OCI-LY7 (cell line): ENCODE measurements around the gene MGME1. TPM values are rescaled to one million over a fixed set of nuclear protein-coding genes. Genes with fewer than 3 reads are reported as not detected.

Experiments
- Bru-seq: library from RNA; stranded (reverse); fragments of 400-500 nt; gene quantifications from one replicate; lab custom pipeline; 2021; lab: Mats Ljungman, UMichigan
- BruChase-seq, 2 experiments: library from RNA; stranded (reverse); fragments of 400-500 nt; gene quantifications; one replicate each; lab custom pipeline; 2021; lab: Mats Ljungman, UMichigan
- BruUV-seq: library from RNA; stranded (reverse); fragments of 400-500 nt; replicated peaks from 2 replicates; lab custom pipeline; 2021; lab: Mats Ljungman, UMichigan
- CTCF ChIA-PET: fragments of 300-600 bp; sonication (Branson Sonifier 250); formaldehyde crosslinking; loops from one replicate; lab custom pipeline; 2022; ENCODE audit warnings: antibody characterized with exemption; ENCODE audit not compliant: unreplicated experiment; lab: Charles Lee
- POLR2A ChIA-PET: fragments of 300-600 bp; sonication (Branson Sonifier 250); formaldehyde crosslinking; loops from one replicate; lab custom pipeline; 2022; ENCODE audit warnings: antibody characterized with exemption; lab: Charles Lee
- DNase-seq: peaks from one replicate; pipeline ENCODE4 v3.0.0-alpha.2; 2015; ENCODE audit warnings: low spot score
- H2AFZ ChIP-seq: fragments of 200-600 bp; sonication (generic), shearing (Covaris generic); 2 replicates; pipeline ENCODE4 v1.6.1; 2014; ENCODE audit warnings: mild to moderate bottlenecking, antibody characterized with exemption, low read length, moderate library complexity
- H3K27ac ChIP-seq: fragments of 200-600 bp; sonication (generic); 2 replicates; pipeline ENCODE4 v1.5.1; 2014; ENCODE audit warnings: mixed run types, low read depth, mild to moderate bottlenecking, moderate library complexity, low read length, inconsistent platforms; ENCODE audit not compliant: poor library complexity, severe bottlenecking
- H3K36me3 ChIP-seq: fragments of 200-600 bp; sonication (generic); 2 replicates; pipeline ENCODE4 v1.6.1; 2014; ENCODE audit warnings: mild to moderate bottlenecking, antibody characterized with exemption, low read length, moderate library complexity, mixed read lengths; ENCODE audit not compliant: insufficient read depth
- H3K4me1 ChIP-seq: fragments of 200-600 bp; sonication (generic); 2 replicates; pipeline ENCODE4 v1.5.1; 2014; ENCODE audit warnings: mild to moderate bottlenecking, low read length; ENCODE audit not compliant: insufficient read depth, poor library complexity, severe bottlenecking
- H3K4me2 ChIP-seq: fragments of 200-600 bp; sonication (generic); 2 replicates; pipeline ENCODE4 v1.6.1; 2014; ENCODE audit warnings: mild to moderate bottlenecking, low read length
- H3K4me3 ChIP-seq: fragments of 200-600 bp; sonication (generic); 2 replicates; pipeline ENCODE4 v1.5.1; 2014; ENCODE audit warnings: mild to moderate bottlenecking, low read depth, low read length; ENCODE audit not compliant: poor library complexity, severe bottlenecking
- H3K79me2 ChIP-seq: fragments of 200-600 bp; sonication (generic); 2 replicates; pipeline ENCODE4 v1.6.1; 2016; ENCODE audit warnings: low read depth, mild to moderate bottlenecking, low read length, moderate library complexity, mixed read lengths; ENCODE audit not compliant: insufficient read depth
- H3K9me2 ChIP-seq: fragments of 200-600 bp; sonication (generic); 2 replicates; pipeline ENCODE4 v1.6.1; 2016; ENCODE audit warnings: mild to moderate bottlenecking, low read length, mixed read lengths; ENCODE audit not compliant: insufficient read depth
- H3K9me3 ChIP-seq: fragments of 200-600 bp; sonication (generic); 2 replicates; pipeline ENCODE4 v1.6.1; 2014; ENCODE audit warnings: mild to moderate bottlenecking, mixed run types, low read length, mixed read lengths
- H4K20me1 ChIP-seq: fragments of 200-600 bp; sonication (generic); 2 replicates; pipeline ENCODE4 v1.6.1; 2014; ENCODE audit warnings: mild to moderate bottlenecking, antibody characterized with exemption, low read length, moderate library complexity, mixed read lengths; ENCODE audit not compliant: insufficient read depth
- EZH2phosphoT487 ChIP-seq: fragments of 200-600 bp; sonication (generic); IDR thresholded peaks from 2 replicates; pipeline ENCODE4 v1.6.1; 2018; ENCODE audit warnings: low read depth, borderline replicate concordance, mild to moderate bottlenecking, mixed run types, antibody characterized with exemption, low read length, moderate library complexity, mixed read lengths
- intact Hi-C: fragments of 100-400 bp; cut with micrococcal nuclease; formaldehyde crosslinking; loops from one replicate; pipeline ENCODE4 v1.10.0; 2022; ENCODE audit not compliant: unreplicated experiment
- long read RNA-seq: library from polyadenylated mRNA; stranded (forward); transcript quantifications from one replicate; pipeline ENCODE4 v2.0.0, GENCODE V29; 2022
- total RNA-seq, 2 experiments: library from RNA; depleted of rRNA in 1 of 2; stranded (reverse); fragments of >200 nt in 1 of 2; shearing (Covaris generic) in 1 of 2; gene quantifications; 2 replicates each; pipeline ENCODE4 v1.2.3, GENCODE V29; 2014 to 2022
- TF ChIP-seq, protein P1 (sequence below): fragments of 200-600 bp; sonication (generic); conservative IDR thresholded peaks from 2 replicates; pipeline ENCODE4 v1.5.1; 2014; ENCODE audit warnings: mild to moderate bottlenecking, antibody characterized with exemption, low read length, moderate library complexity, mixed read lengths

The MGME1 gene, protein sequence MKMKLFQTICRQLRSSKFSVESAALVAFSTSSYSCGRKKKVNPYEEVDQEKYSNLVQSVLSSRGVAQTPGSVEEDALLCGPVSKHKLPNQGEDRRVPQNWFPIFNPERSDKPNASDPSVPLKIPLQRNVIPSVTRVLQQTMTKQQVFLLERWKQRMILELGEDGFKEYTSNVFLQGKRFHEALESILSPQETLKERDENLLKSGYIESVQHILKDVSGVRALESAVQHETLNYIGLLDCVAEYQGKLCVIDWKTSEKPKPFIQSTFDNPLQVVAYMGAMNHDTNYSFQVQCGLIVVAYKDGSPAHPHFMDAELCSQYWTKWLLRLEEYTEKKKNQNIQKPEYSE
- total RNA-seq (2014; rRNA removed; shearing (Covaris generic)) (46.6 and 47.8 TPM in 2 replicates), total RNA-seq (2022) (75.6 and 80.1 TPM in 2 replicates), Bru-seq, nascent RNA (percentile 97 among the genes with signal in this experiment), BruChase-seq, experiment 1, labeled RNA remaining after a 6-hour chase (percentile 96 among the genes with signal in this experiment), BruChase-seq, experiment 2, labeled RNA remaining after a 2-hour chase (percentile 97 among the genes with signal in this experiment)
- long read RNA-seq, transcript MGME1-203 (5 exons, 2,336 nt) = major isoform, 54 of 129 reads
- long read RNA-seq, transcript MGME1-205 (3 exons, 740 nt) = minor isoform, 8 of 129 reads
- long read RNA-seq, partial matches to known transcripts = 32 of 129 reads
- long read RNA-seq, other reads (novel, unspliced or antisense) = 30 of 129 reads

- CTCF ChIA-PET = no interaction called here
These were observed at the start of gene MGME1, which contains the start of gene SNX5 for GRCh38 chr20:17968366-17969277. Gene MGME1 (plus strand): TSS chr20:17969018. CDS start chr20:17969860, 842 bp downstream. Gene SNX5 (minus strand): TSS chr20:17968794. CDS start chr20:17968425, 369 bp downstream.

GRCh38 chr20:17919149-17919548, 49.7 kb upstream of the MGME1 start:
- Histone ChIP-seq H4K20me1 (no peaks in the 10 kb centered on the region), H3K9me3 (no peaks in the 10 kb centered on the region), H3K9me2 (no peaks in the 10 kb centered on the region), H3K4me1 (no peaks in the 10 kb centered on the region), H2AFZ (no peak overlapping the region), H3K4me3 (no peak overlapping the region), H3K79me2 (no peaks in the 10 kb centered on the region), H3K4me2 (no peak overlapping the region), H3K36me3 (no peaks in the 10 kb centered on the region), H3K27ac (no peak overlapping the region)
- no peak for DNase-seq
- TF ChIP-seq EZH2phosphoT487 = no peak
- TF ChIP-seq, protein P1, sequence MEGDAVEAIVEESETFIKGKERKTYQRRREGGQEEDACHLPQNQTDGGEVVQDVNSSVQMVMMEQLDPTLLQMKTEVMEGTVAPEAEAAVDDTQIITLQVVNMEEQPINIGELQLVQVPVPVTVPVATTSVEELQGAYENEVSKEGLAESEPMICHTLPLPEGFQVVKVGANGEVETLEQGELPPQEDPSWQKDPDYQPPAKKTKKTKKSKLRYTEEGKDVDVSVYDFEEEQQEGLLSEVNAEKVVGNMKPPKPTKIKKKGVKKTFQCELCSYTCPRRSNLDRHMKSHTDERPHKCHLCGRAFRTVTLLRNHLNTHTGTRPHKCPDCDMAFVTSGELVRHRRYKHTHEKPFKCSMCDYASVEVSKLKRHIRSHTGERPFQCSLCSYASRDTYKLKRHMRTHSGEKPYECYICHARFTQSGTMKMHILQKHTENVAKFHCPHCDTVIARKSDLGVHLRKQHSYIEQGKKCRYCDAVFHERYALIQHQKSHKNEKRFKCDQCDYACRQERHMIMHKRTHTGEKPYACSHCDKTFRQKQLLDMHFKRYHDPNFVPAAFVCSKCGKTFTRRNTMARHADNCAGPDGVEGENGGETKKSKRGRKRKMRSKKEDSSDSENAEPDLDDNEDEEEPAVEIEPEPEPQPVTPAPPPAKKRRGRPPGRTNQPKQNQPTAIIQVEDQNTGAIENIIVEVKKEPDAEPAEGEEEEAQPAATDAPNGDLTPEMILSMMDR = no peak
- intact Hi-C loops = no loop called here
- no TSS peak for BruUV-seq
- CTCF ChIA-PET = no interaction called here
- POLR2A ChIA-PET = interaction anchor here (1.0 kb wide), 1 partner anchor 37 kb away, joined by 8 read pairs; no protein-coding TSS in a partner anchor

More at GRCh38 chr20:17968366-17969277, at the start of gene MGME1, which contains the start of gene SNX5:
- Histone ChIP-seq H4K20me1 (peaks cover 51% of the 10 kb centered on the region), H3K36me3 (peaks cover 81% of the 10 kb centered on the region), H2AFZ (peak within 1 kb of the TSS; percentile 31; the same call in 1 of the 2 replicates), H3K4me2 (peak within 1 kb of the TSS; percentile 94), H3K79me2 (peaks cover 96% of the 10 kb centered on the region), H3K4me1 (peaks cover 25% of the 10 kb centered on the region), H3K27ac (peak within 1 kb of the TSS; percentile 95), H3K9me2 (no peaks in the 10 kb centered on the region), H3K9me3 (no peaks in the 10 kb centered on the region), H3K4me3 (peak within 1 kb of the TSS; percentile 97)
- DNase-seq = peak; percentile 99
- POLR2A ChIA-PET = interaction anchor here (0.8 to 4.0 kb wide), 4 partner anchors 10 to 25 kb away, joined by 3 to 47 read pairs (median 22); no protein-coding TSS in a partner anchor
- TF ChIP-seq, protein P1 = no peak
- no peak for TF ChIP-seq EZH2phosphoT487
- BruUV-seq = no TSS peak
- intact Hi-C loops = loop anchor here (5.0 to 10.0 kb wide), 2 partner anchors 111 to 536 kb away; partner anchors contain the start of gene SEC23B
